GM12875 (cell line): ENCODE measurements around the gene ISOC1.

ENCODE experiments used
- H3K4me3 ChIP-seq: one replicate; pipeline ENCODE4 v1.5.1; 2011; ENCODE audit warnings: low read depth, low read length, control low read depth
- CTCF ChIP-seq: IDR thresholded peaks from 2 replicates; pipeline ENCODE4 v1.5.1; 2011; ENCODE audit warnings: low read depth, mild to moderate bottlenecking, control low read depth, inconsistent platforms, low read length, moderate library complexity, borderline replicate concordance; ENCODE audit not compliant: insufficient read depth

Gene ISOC1

GRCh38 chr5:129113867-129114266 is 19.3 kb downstream of the ISOC1 start:
- TF ChIP-seq CTCF = no peak
- H3K4me3 ChIP-seq = no peak overlapping the region

- no peak overlapping the region for H3K4me3 ChIP-seq
- no peak for TF ChIP-seq CTCF
Measured at GRCh38 chr5:129114539-129115193, 20.1 kb downstream of the ISOC1 start.

GRCh38 chr5:129115680-129116079 is 21.1 kb downstream of the ISOC1 start:
- no peak overlapping the region for H3K4me3 ChIP-seq
- no peak for TF ChIP-seq CTCF

- TF ChIP-seq CTCF = no peak
- H3K4me3 ChIP-seq = no peak overlapping the region
Measured at GRCh38 chr5:129116797-129117196, 22.2 kb downstream of the ISOC1 start.

- H3K4me3 ChIP-seq = no peak overlapping the region
- TF ChIP-seq CTCF = no peak
Measured at GRCh38 chr5:129118405-129118804, 23.9 kb downstream of the ISOC1 start.

- TF ChIP-seq CTCF = no peak
- no peak overlapping the region for H3K4me3 ChIP-seq
Measured at GRCh38 chr5:129118826-129119225, 24.3 kb downstream of the ISOC1 start.

- no peak for TF ChIP-seq CTCF
- no peak overlapping the region for H3K4me3 ChIP-seq
Measured at GRCh38 chr5:129120158-129120581, 25.6 kb downstream of the ISOC1 start.
